HEK293 (cell line): Measurements from ENCODE around the gene GRB7.

Experiments used
- CTCF ChIA-PET: fragments of 350-600 bp; formaldehyde crosslinking; extraction: SDS; loops from one replicate; lab custom pipeline; 2021; ENCODE audit warnings: antibody characterized with exemption; lab: Yijun Ruan, JAX
- POLR2A ChIA-PET: fragments of 300-600 bp; formaldehyde crosslinking; extraction: SDS; loops from one replicate; lab custom pipeline; 2020; ENCODE audit warnings: antibody characterized with exemption, inconsistent platforms; lab: Yijun Ruan, JAX
- H3K27ac ChIP-seq: fragments of 200-500 bp; sonication (Bioruptor generic); 2 replicates; pipeline ENCODE4 v1.5.1; 2014; ENCODE audit warnings: low read depth, low read length, control low read depth, inconsistent platforms; ENCODE audit errors: extremely low read depth
- H3K36me3 ChIP-seq, 2 experiments: fragments of 200-500 bp in 1 of 2; sonication (Bioruptor generic) in 1 of 2; 1 replicate in 1 of 2; 2 replicates in 1 of 2; pipeline ENCODE4 v1.5.1; 2014 to 2017; ENCODE audit warnings: inconsistent platforms in 2 of 2, low read length in 2 of 2; ENCODE audit not compliant: control insufficient read depth in 2 of 2, insufficient read depth in 1 of 2
- H3K4me1 ChIP-seq: fragments of 200-500 bp; sonication (Bioruptor generic); 2 replicates; pipeline ENCODE4 v1.5.1; 2014; ENCODE audit warnings: mild to moderate bottlenecking, low read length, inconsistent platforms; ENCODE audit not compliant: control insufficient read depth, insufficient read depth
- H3K4me3 ChIP-seq: 2 replicates; pipeline ENCODE4 v1.5.1; 2011; ENCODE audit warnings: low read depth, mild to moderate bottlenecking, control low read depth, low read length, moderate library complexity
- H3K9me3 ChIP-seq: fragments of 200-500 bp; sonication (Bioruptor generic); 2 replicates; pipeline ENCODE4 v1.5.1; 2014; ENCODE audit warnings: low read depth, low read length, inconsistent platforms; ENCODE audit not compliant: control insufficient read depth, insufficient read depth
- BCL11A ChIP-seq: fragments of 450-650 bp; formaldehyde crosslinking; IDR thresholded peaks from 2 replicates; pipeline ENCODE4 v1.5.1; 2016; ENCODE audit warnings: low read depth, missing biosample characterization, missing genetic modification characterization
- FEZF1 ChIP-seq: fragments of 450-650 bp; formaldehyde crosslinking; IDR thresholded peaks from 2 replicates; pipeline ENCODE4 v1.5.1; 2016; ENCODE audit warnings: missing biosample characterization, missing genetic modification characterization
- SCRT2 ChIP-seq: fragments of 450-650 bp; formaldehyde crosslinking; IDR thresholded peaks from 2 replicates; pipeline ENCODE4 v1.5.1; 2016; ENCODE audit warnings: missing biosample characterization, missing genetic modification characterization
- TCF7L2 ChIP-seq: IDR thresholded peaks from 2 replicates; pipeline ENCODE4 v1.6.1; 2011; ENCODE audit warnings: low read depth, mild to moderate bottlenecking, inconsistent platforms, low read length, moderate library complexity, borderline replicate concordance
- ZBTB49 ChIP-seq: fragments of 450-650 bp; formaldehyde crosslinking; IDR thresholded peaks from 2 replicates; pipeline ENCODE4 v1.5.1; 2016; ENCODE audit warnings: missing biosample characterization, missing genetic modification characterization, low read depth
- ZBTB8A ChIP-seq: fragments of 450-650 bp; formaldehyde crosslinking; IDR thresholded peaks from 2 replicates; pipeline ENCODE4 v1.5.1; 2016; ENCODE audit warnings: missing biosample characterization, missing genetic modification characterization
- ZEB2 ChIP-seq: fragments of 450-650 bp; formaldehyde crosslinking; IDR thresholded peaks from 2 replicates; pipeline ENCODE4 v1.5.1; 2016; ENCODE audit warnings: missing biosample characterization, missing genetic modification characterization
- ZFP3 ChIP-seq: fragments of 450-650 bp; formaldehyde crosslinking; IDR thresholded peaks from 2 replicates; pipeline ENCODE4 v1.5.1; 2016; ENCODE audit warnings: low read depth, missing biosample characterization, missing genetic modification characterization
- ZFP37 ChIP-seq: fragments of 450-650 bp; formaldehyde crosslinking; IDR thresholded peaks from 2 replicates; pipeline ENCODE4 v1.5.1; 2016; ENCODE audit warnings: missing biosample characterization, missing genetic modification characterization
- ZIC2 ChIP-seq: fragments of 450-650 bp; formaldehyde crosslinking; IDR thresholded peaks from 2 replicates; pipeline ENCODE4 v1.5.1; 2016; ENCODE audit warnings: missing biosample characterization, missing genetic modification characterization
- ZNF175 ChIP-seq: fragments of 450-650 bp; formaldehyde crosslinking; IDR thresholded peaks from 2 replicates; pipeline ENCODE4 v1.5.1; 2016; ENCODE audit warnings: missing biosample characterization, missing genetic modification characterization
- ZNF214 ChIP-seq: fragments of 450-650 bp; formaldehyde crosslinking; IDR thresholded peaks from 2 replicates; pipeline ENCODE4 v1.5.1; 2017; ENCODE audit warnings: missing biosample characterization, mild to moderate bottlenecking, missing genetic modification characterization, borderline replicate concordance
- ZNF221 ChIP-seq: fragments of 450-650 bp; formaldehyde crosslinking; IDR thresholded peaks from 2 replicates; pipeline ENCODE4 v1.5.1; 2017; ENCODE audit warnings: missing biosample characterization, missing genetic modification characterization, borderline replicate concordance
- ZNF324 ChIP-seq: fragments of 450-650 bp; formaldehyde crosslinking; IDR thresholded peaks from 2 replicates; pipeline ENCODE4 v1.5.1; 2016; ENCODE audit warnings: missing biosample characterization, missing genetic modification characterization
- ZNF423 ChIP-seq: fragments of 450-650 bp; formaldehyde crosslinking; IDR thresholded peaks from 2 replicates; pipeline ENCODE4 v1.5.1; 2016; ENCODE audit warnings: missing biosample characterization, missing genetic modification characterization
- ZNF488 ChIP-seq: fragments of 450-650 bp; formaldehyde crosslinking; IDR thresholded peaks from 2 replicates; pipeline ENCODE4 v1.5.1; 2016; ENCODE audit warnings: missing biosample characterization, missing genetic modification characterization
- ZNF548 ChIP-seq: fragments of 450-650 bp; formaldehyde crosslinking; IDR thresholded peaks from 2 replicates; pipeline ENCODE4 v1.5.1; 2016; ENCODE audit warnings: missing biosample characterization, missing genetic modification characterization
- ZNF580 ChIP-seq: fragments of 450-650 bp; formaldehyde crosslinking; IDR thresholded peaks from 2 replicates; pipeline ENCODE4 v1.5.1; 2016; ENCODE audit warnings: missing biosample characterization, missing genetic modification characterization
- ZNF610 ChIP-seq: fragments of 450-650 bp; formaldehyde crosslinking; IDR thresholded peaks from 2 replicates; pipeline ENCODE4 v1.5.1; 2016; ENCODE audit warnings: missing biosample characterization, missing genetic modification characterization, borderline replicate concordance
- ZNF639 ChIP-seq: fragments of 450-650 bp; formaldehyde crosslinking; IDR thresholded peaks from 2 replicates; pipeline ENCODE4 v1.5.1; 2016; ENCODE audit warnings: missing biosample characterization, missing genetic modification characterization
- ZNF692 ChIP-seq: fragments of 450-650 bp; formaldehyde crosslinking; IDR thresholded peaks from 2 replicates; pipeline ENCODE4 v1.5.1; 2016; ENCODE audit warnings: missing biosample characterization, missing genetic modification characterization
- ZNF704 ChIP-seq: fragments of 450-650 bp; formaldehyde crosslinking; IDR thresholded peaks from 2 replicates; pipeline ENCODE4 v1.5.1; 2016; ENCODE audit warnings: missing biosample characterization, missing genetic modification characterization
- ZNF776 ChIP-seq: fragments of 450-650 bp; formaldehyde crosslinking; IDR thresholded peaks from 2 replicates; pipeline ENCODE4 v1.5.0; 2017; ENCODE audit warnings: missing biosample characterization, missing genetic modification characterization, borderline replicate concordance
- ZSCAN5A ChIP-seq: fragments of 450-650 bp; formaldehyde crosslinking; IDR thresholded peaks from 2 replicates; pipeline ENCODE4 v1.5.1; 2016; ENCODE audit warnings: missing biosample characterization, missing genetic modification characterization

GRB7 gene

GRCh38 chr17:39777534-39778365, 40.0 kb downstream of the GRB7 start:
- Histone ChIP-seq H3K4me1 (peaks cover 4% of the 10 kb centered on the region), H3K36me3 (no peaks in the 10 kb centered on the region), H3K9me3 (no peaks in the 10 kb centered on the region), H3K4me3 (no peak overlapping the region), H3K27ac (no peak overlapping the region)
- TF ChIP-seq ZNF324 (tag by site-specific recombination) (no peak), ZNF221 (tag by site-specific recombination) (no peak), ZFP37 (tag by site-specific recombination) (no peak), ZEB2 (tag by site-specific recombination) (no peak), ZNF580 (tag by site-specific recombination) (no peak), TCF7L2 (no peak), BCL11A (tag by site-specific recombination) (no peak), ZNF214 (no peak), ZNF423 (tag by site-specific recombination) (no peak), ZNF175 (tag by site-specific recombination) (no peak), ZNF692 (tag by site-specific recombination) (no peak), ZFP3 (no peak), ZNF776 (tag by site-specific recombination) (no peak), ZNF488 (tag by site-specific recombination) (no peak), SCRT2 (tag by site-specific recombination) (no peak)
- ChIA-PET CTCF (interaction anchor here (0.5 to 1.2 kb wide), 3 partner anchors 36 to 143 kb away, joined by 3 to 5 read pairs (median 3); no protein-coding TSS in a partner anchor), POLR2A (no interaction called here)

GRCh38 chr17:39781031-39781860, 43.5 kb downstream of the GRB7 start:
- POLR2A ChIA-PET, result no interaction called here
- H3K4me3 ChIP-seq, result no peak overlapping the region
- no peak overlapping the region for H3K27ac ChIP-seq
- peaks cover 4% of the 10 kb centered on the region for H3K4me1 ChIP-seq
- CTCF ChIA-PET, result interaction anchor here (0.7 to 1.5 kb wide), 5 partner anchors 11 to 201 kb away, joined by 3 to 4 read pairs (median 3); no protein-coding TSS in a partner anchor
- no peaks in the 10 kb centered on the region for H3K9me3 ChIP-seq
- H3K36me3 ChIP-seq, result no peaks in the 10 kb centered on the region
- TF ChIP-seq ZNF704, result no peak
- TF ChIP-seq ZNF548, result no peak
- TF ChIP-seq ZBTB49 (tag by site-specific recombination), result no peak
- TF ChIP-seq ZNF639, result no peak
- TF ChIP-seq ZBTB8A (tag by site-specific recombination), result no peak
- TF ChIP-seq FEZF1 (tag by site-specific recombination), result no peak
- no peak for TF ChIP-seq ZIC2 (tag by site-specific recombination)
- no peak for TF ChIP-seq ZSCAN5A
- no peak for TF ChIP-seq ZNF610
